Activated T-cell treated with anti-CD3 and anti-CD28 coated beads, Interleukin-2, amount 50 U/mL, for 1 hour (primary cell): Measurements from ENCODE around the gene CCL24.
"Not testable (repeated sequence)": the region's sequence is repeated elsewhere in the genome, so short reads cannot be mapped to it uniquely, and the experiment has no call there.

Experiments used
- DNase-seq: peaks from one replicate; pipeline ENCODE4 v3.0.0-alpha.2; 2020

CCL24 gene

DNA sequence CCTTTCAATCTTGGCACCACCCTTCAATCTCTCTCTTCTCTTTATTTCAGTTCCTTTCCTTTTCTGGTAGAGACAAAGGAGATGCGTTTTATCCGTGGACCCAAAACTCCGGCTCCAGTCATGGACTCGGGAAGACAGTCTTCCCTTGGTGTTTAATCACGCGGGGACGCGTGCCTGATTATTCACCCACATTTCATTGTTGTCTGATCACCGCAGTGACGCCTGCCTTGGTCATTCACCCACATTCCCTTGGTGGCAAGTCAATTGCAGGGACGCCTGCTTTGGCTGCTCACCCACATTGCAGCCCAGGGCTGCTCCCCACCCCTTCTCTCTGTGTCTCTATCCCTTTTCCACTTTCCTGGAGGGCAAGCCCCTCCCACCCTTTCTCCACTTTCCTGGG lies 34.1 kb downstream of the CCL24 start:
- DNase-seq: not testable (repeated sequence)

- not testable (repeated sequence) for DNase-seq
Observed at GRCh38 chr7:75779035-75779434, 34.6 kb downstream of the CCL24 start.

DNA sequence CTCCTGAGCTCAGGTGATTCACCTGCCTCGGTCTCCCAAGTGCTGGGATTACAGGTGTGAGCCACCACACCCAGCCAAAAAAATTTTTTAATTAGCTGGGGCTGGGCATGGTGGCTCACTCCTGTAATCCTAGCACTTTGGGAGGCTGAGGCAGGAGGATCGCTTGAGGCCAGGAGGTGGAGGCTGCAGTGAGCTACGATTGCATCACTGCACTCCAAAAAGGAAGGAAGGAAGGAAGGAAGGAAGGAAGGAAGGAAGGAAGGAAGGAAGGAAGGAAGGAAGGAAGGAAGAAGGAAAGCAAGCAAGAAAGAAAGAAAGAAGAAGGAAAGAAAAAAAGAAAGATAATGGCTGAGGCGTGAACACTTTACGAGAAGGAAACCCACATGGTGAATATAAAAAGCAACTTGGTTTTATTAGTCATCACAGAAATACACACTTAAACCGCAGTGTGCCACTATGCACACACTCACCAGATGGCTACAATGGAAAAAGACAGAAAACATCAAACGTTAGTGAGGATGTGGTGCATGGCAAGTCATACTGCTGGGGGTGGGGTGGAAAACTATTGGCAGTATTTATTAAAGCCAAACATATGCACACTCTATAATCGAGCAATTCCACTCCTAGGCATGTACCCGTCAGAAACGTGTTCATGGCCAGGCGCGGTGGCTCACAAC lies 37.2 kb downstream of the CCL24 start:
- peak; percentile 22 for DNase-seq

GRCh38 chr7:75773958-75774357 lies 39.6 kb downstream of the CCL24 start:
- not testable (repeated sequence) for DNase-seq

DNA sequence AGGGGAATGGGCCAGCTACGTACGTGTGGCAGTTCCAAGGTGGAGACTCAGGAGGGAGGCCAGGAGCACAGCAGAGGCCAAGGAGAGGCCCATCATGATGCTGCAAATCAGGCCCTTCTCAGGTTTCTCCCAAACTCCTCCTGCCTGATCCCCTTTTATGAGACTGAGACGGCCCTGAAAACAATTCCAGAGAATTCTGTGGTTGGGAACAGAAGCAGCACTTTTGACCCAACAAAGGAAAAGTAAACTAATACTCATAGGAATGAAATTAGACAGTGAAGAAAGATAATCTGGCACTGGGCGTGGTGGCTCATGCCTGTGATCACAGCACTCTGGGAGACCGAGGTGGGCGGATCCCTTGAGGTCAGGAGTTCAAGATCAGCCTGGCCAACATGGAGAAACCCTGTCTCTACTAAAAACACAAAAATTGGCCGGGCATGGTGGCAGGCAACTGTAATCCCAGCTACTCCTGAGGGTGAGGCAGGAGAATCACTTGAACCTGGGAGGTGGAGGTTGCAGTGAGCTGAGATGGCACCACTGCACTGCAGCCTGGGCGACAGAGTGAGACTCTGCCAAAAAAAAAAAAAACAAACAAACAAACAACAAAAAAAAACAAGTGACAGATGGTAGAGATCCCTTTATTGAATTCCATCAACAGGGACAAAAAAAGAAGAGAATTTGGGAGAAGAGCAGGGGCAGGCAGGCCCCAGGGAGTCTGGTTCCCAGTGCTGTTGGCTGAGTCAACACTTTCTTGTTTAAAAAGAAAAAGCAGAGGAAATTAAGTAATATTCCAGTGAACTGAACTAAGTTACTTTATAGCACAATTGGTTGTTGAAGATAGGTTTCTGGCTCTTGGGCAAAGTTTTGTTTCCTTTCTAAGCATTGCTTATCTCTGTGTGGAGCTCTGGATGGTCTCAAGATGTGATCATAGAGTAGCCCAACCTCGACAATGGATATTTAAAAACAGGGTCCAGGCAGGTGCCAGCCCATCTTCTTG lies 41.2 kb downstream of the CCL24 start, which contains the start of gene CCL26:
Gene CCL26 (minus strand): TSS at position 131 of the 997 bp plus-strand sequence. CDS start 35 bp downstream, at position 96.
- no peak for DNase-seq

DNA sequence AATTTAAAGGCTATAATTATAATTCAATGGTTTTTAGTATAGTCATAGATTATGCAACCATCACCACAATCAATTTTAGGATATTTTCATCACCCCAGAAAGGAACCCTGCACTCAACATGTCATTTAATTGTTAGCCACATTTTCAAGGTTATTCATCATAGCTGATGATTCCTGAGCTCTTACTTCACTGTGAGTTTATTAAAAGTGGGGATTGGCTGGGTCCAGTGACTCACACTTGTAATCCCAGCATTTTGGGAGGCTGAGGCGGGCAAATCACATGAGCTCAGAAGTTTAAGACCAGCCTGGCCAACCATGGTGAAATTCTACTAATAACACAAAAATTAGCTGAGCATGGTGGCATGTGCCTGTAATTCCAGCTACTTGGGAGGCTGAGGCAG lies 42.4 kb downstream of the CCL24 start:
- DNase-seq: no peak

- no peak for DNase-seq
Observed at GRCh38 chr7:75762350-75762917, 51.2 kb downstream of the CCL24 start.

DNA sequence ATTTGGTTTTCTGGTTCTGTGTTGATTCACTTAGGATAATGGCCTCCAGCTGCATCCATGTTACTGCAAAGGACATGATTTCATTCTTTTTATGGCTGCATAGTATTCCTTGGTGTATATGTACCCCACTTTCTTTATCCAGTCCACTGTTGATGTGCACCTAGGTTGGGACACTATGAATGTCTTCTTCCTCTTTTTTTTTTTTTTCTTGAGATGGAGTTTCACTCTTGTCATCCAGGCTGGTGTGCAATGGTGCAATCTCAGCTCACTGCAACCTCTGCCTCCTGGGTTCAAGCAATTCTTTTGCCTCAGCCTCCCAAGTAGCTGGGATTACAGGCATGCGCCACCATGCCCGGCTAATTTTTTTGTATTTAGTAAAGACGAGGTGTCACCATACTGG lies 51.8 kb downstream of the CCL24 start:
- not testable (repeated sequence) for DNase-seq
